GM15510 (cell line): ENCODE results near the gene PERM1.

Experiments
- POLR2A ChIP-seq: IDR thresholded peaks from 3 replicates; pipeline ENCODE4 v1.6.1; 2011; ENCODE audit warnings: borderline replicate concordance; ENCODE audit not compliant: insufficient read length; ENCODE audit errors: extremely low read depth

PERM1 gene

GRCh38 chr1:1019122-1019999, 37.5 kb upstream of the PERM1 start:
- peak; percentile 14 for TF ChIP-seq POLR2A

GRCh38 chr1:1014799-1015681, 33.1 kb upstream of the PERM1 start:
- TF ChIP-seq POLR2A: no peak

GRCh38 chr1:1013922-1014648, 32.2 kb upstream of the PERM1 start:
- peak; percentile 15 for TF ChIP-seq POLR2A

- peak; percentile 95 for TF ChIP-seq POLR2A
These were observed 31.4 kb upstream of the PERM1 start, which contains the start of gene ISG15 for GRCh38 chr1:1013105-1013921. Gene ISG15, plus strand, starts transcription at chr1:1013497. Its CDS starts 77 bp downstream, at chr1:1013574.

GRCh38 chr1:1011396-1011949, 29.6 kb upstream of the PERM1 start:
- TF ChIP-seq POLR2A: no peak

GRCh38 chr1:1006305-1007159, 24.6 kb upstream of the PERM1 start:
- TF ChIP-seq POLR2A: no peak

GRCh38 chr1:1005774-1006304, 23.9 kb upstream of the PERM1 start:
- TF ChIP-seq POLR2A: no peak

- TF ChIP-seq POLR2A: no peak
These were observed 23.1 kb upstream of the PERM1 start for GRCh38 chr1:1004780-1005697.

- TF ChIP-seq POLR2A: no peak
These were observed 22.5 kb upstream of the PERM1 start for GRCh38 chr1:1004420-1004779.

- TF ChIP-seq POLR2A: no peak
These were observed 21.9 kb upstream of the PERM1 start for GRCh38 chr1:1003618-1004419.
